ENCODE measurements around the gene SLC25A1. TPM values are rescaled to one million over a fixed set of nuclear protein-coding genes. Genes with fewer than 3 reads are reported as not detected.

SLC25A1 gene
- polyA plus RNA-seq, 1 experiment = 36.9 TPM

DNA sequence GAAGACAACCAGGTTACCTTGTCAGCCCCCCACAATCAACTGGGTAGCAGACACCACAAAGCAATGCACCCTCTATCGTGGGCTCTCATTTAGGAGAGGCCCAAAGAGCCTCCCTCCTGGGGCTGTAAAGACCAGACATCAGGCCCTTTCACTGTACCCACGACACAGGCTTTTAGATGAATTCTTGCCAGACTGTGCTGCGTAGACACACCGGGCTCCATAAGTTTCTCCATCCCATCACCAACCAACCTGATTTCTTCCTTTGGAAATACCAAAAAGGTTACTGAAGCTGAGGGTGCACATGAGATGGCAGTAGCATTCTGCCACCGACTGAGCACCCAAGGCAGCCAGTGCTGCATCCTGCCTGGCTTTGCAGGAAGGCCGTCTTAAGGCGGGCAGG lies 46.4 kb upstream of the SLC25A1 start:
- no peak for DNase-seq (ENCODE audit: low read depth)
- ChIA-PET POLR2A (no interaction called here), CTCF (interaction anchor here (0.6 to 0.9 kb wide), 2 partner anchors 19 to 1369 kb away, joined by 3 read pairs; no protein-coding TSS in a partner anchor)
- no peak for TF ChIP-seq CTCF (IDR thresholded peaks at IDR 0.05; ENCODE audit: insufficient read depth, low read depth, low read length)
- Histone ChIP-seq H3K27me3 (ENCODE audit: control insufficient read depth, insufficient read depth, low read length) (no peaks in the 10 kb centered on the region), H3K36me3 (ENCODE audit: control insufficient read depth, insufficient read depth, low read length) (peaks cover 15% of the 10 kb centered on the region), H3K4me3 (ENCODE audit: low read depth, low read length) (no peak overlapping the region)

- POLR2A ChIA-PET = no interaction called here
- CTCF ChIA-PET = interaction anchor here (0.9 to 1.2 kb wide), 3 partner anchors 11 to 45 kb away, joined by 3 to 4 read pairs (median 3); no protein-coding TSS in a partner anchor
These were observed 46.0 kb upstream of the SLC25A1 start for GRCh38 chr22:19224557-19224956.

GRCh38 chr22:19223617-19224016 lies 45.1 kb upstream of the SLC25A1 start:
- Histone ChIP-seq H3K27me3 (ENCODE audit: control insufficient read depth, insufficient read depth, low read length) (no peaks in the 10 kb centered on the region), H3K36me3 (ENCODE audit: control insufficient read depth, insufficient read depth, low read length) (peaks cover 16% of the 10 kb centered on the region), H3K4me3 (ENCODE audit: low read depth, low read length) (no peak overlapping the region)
- DNase-seq (ENCODE audit: low read depth) = no peak
- no peak for TF ChIP-seq CTCF (IDR thresholded peaks at IDR 0.05; ENCODE audit: insufficient read depth, low read depth, low read length)
- CTCF ChIA-PET = interaction anchor here (0.6 to 1.2 kb wide), 4 partner anchors 9 to 466 kb away, joined by 3 to 4 read pairs (median 3); no protein-coding TSS in a partner anchor
- POLR2A ChIA-PET = no interaction called here

More at GRCh38 chr22:19224557-19224956, 46.0 kb upstream of the SLC25A1 start:
- H3K27me3 ChIP-seq (ENCODE audit: control insufficient read depth, insufficient read depth, low read length) = no peaks in the 10 kb centered on the region
- DNase-seq (ENCODE audit: low read depth) = no peak
- TF ChIP-seq CTCF (IDR thresholded peaks at IDR 0.05; ENCODE audit: insufficient read depth, low read depth, low read length) = no peak
- no peak overlapping the region for H3K4me3 ChIP-seq (ENCODE audit: low read depth, low read length)
- peaks cover 15% of the 10 kb centered on the region for H3K36me3 ChIP-seq (ENCODE audit: control insufficient read depth, insufficient read depth, low read length)

- peaks cover 17% of the 10 kb centered on the region for H3K36me3 ChIP-seq (ENCODE audit: control insufficient read depth, insufficient read depth, low read length)
- ChIA-PET CTCF (interaction anchor here (1.0 to 1.2 kb wide), 2 partner anchors 9 to 13 kb away, joined by 3 to 4 read pairs; no protein-coding TSS in a partner anchor), POLR2A (no interaction called here)
- DNase-seq (ENCODE audit: low read depth) = no peak
- TF ChIP-seq CTCF (IDR thresholded peaks at IDR 0.05; ENCODE audit: insufficient read depth, low read depth, low read length) = no peak
- no peaks in the 10 kb centered on the region for H3K27me3 ChIP-seq (ENCODE audit: control insufficient read depth, insufficient read depth, low read length)
- no peak overlapping the region for H3K4me3 ChIP-seq (ENCODE audit: low read depth, low read length)
These were observed 44.6 kb upstream of the SLC25A1 start for GRCh38 chr22:19223110-19223509.

- DNase-seq (ENCODE audit: low read depth) = no peak
- Histone ChIP-seq H3K27me3 (ENCODE audit: control insufficient read depth, insufficient read depth, low read length) (no peaks in the 10 kb centered on the region), H3K36me3 (ENCODE audit: control insufficient read depth, insufficient read depth, low read length) (peaks cover 14% of the 10 kb centered on the region), H3K4me3 (ENCODE audit: low read depth, low read length) (no peak overlapping the region)
- TF ChIP-seq CTCF (IDR thresholded peaks at IDR 0.05; ENCODE audit: insufficient read depth, low read depth, low read length) = no peak
- ChIA-PET CTCF (no interaction called here), POLR2A (no interaction called here)
These were observed 43.9 kb upstream of the SLC25A1 start for GRCh38 chr22:19222242-19223005.

Measured in BJ (cell line).